Ishikawa (cell line): ENCODE data around the gene SAMD4B.

Source experiments
- CEBPB ChIP-seq: IDR thresholded peaks from 2 replicates; pipeline ENCODE4 v1.6.1; 2012
- CREB1 ChIP-seq: IDR thresholded peaks from 2 replicates; pipeline ENCODE4 v1.6.1; 2012; ENCODE audit warnings: low read depth
- EGR1 ChIP-seq: IDR thresholded peaks from 2 replicates; pipeline ENCODE4 v1.6.1; 2012
- EP300 ChIP-seq: IDR thresholded peaks from 2 replicates; pipeline ENCODE4 v1.6.1; 2012; ENCODE audit warnings: borderline replicate concordance
- FOXM1 ChIP-seq: IDR thresholded peaks from 2 replicates; pipeline ENCODE4 v1.6.1; 2012; ENCODE audit warnings: low read depth, borderline replicate concordance
- NFIC ChIP-seq: IDR thresholded peaks from 2 replicates; pipeline ENCODE4 v1.6.1; 2012
- RAD21 ChIP-seq: IDR thresholded peaks from 2 replicates; pipeline ENCODE4 v1.6.1; 2012; ENCODE audit warnings: low read depth
- TAF1 ChIP-seq: IDR thresholded peaks from 2 replicates; pipeline ENCODE4 v1.6.1; 2012; ENCODE audit warnings: low read depth, mild to moderate bottlenecking
- TCF12 ChIP-seq: IDR thresholded peaks from 2 replicates; pipeline ENCODE4 v1.6.1; 2012; ENCODE audit warnings: low read depth
- TEAD4 ChIP-seq: IDR thresholded peaks from 2 replicates; pipeline ENCODE4 v1.6.1; 2012
- USF1 ChIP-seq: IDR thresholded peaks from 2 replicates; pipeline ENCODE4 v1.6.1; 2012
- YY1 ChIP-seq: IDR thresholded peaks from 2 replicates; pipeline ENCODE4 v1.6.1; 2012; ENCODE audit warnings: low read depth
- ZBTB7A ChIP-seq: IDR thresholded peaks from 2 replicates; pipeline ENCODE4 v1.6.1; 2012; ENCODE audit warnings: low read depth
- TF ChIP-seq, protein P1 (sequence below): IDR thresholded peaks from 2 replicates; pipeline ENCODE4 v1.6.1; 2012
- TF ChIP-seq, protein P2 (sequence below): IDR thresholded peaks from 2 replicates; pipeline ENCODE4 v1.6.1; 2012; ENCODE audit warnings: low read depth, mild to moderate bottlenecking

SAMD4B gene

DNA sequence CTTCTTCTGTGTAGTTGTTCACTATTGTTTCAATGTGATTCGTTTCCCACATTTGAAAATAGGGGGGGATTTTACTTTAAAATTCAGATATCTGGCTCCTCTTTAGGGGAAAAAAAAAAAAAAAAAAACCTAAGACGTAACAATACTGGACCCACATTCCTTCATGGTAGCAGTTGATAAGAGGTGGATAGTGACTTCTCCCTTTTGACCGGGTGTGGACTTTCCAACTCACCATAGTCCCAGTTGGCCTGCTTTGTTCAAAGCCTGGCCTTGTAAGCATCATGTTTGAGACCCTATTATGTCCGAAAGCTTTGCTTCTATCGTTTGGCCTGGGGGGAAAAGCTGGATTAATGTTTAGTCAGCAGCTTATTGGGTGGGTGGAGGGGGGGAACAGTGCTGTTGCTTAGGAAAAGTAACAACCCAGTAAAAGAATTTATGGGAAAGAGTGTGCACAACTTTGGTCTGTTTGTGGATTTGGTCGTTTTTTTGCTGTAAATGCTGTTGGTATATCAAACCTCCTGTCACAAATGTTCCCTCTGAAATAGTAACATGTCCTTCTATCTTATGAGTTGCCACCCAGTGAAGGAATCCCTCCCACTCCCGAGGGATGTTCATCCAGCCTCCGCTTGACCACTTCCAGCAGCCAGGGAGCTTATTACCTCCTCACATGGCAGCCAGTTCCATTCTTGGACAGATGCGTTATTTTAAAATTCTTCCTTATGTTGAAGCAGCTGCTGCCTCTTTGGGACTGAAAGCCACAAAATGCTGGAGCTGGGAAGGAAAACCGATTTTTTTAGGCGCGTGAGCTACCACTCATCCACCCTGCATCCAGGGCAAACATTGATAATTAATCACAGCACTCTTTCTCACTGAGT lies 10.4 kb downstream of the SAMD4B start:
- TF ChIP-seq YY1: no peak
- no peak for TF ChIP-seq FOXM1
- TF ChIP-seq TCF12: no peak

DNA sequence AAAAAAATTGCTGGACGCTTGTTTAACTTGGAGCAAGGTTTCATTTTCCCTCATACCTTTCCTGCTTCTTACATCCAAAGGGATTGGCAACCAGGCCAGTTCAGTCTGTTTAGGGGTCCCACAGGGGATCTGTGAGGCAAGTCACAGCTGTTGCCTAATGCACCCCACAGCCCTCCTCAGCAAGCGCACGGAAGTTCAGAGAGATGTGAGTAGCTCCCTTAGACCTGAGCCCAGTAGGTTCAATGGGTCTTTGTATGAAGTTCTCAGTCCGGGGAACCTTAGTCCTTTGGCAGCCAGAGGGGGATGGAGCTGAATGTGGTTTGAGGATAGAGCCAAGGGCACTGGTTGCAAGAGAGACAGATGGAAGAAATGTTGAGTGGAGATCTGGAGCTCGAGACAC lies 13.0 kb downstream of the SAMD4B start:
- TF ChIP-seq, protein P1, sequence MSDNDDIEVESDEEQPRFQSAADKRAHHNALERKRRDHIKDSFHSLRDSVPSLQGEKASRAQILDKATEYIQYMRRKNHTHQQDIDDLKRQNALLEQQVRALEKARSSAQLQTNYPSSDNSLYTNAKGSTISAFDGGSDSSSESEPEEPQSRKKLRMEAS: no peak
- TF ChIP-seq FOXM1 (no peak), CEBPB (no peak), ZBTB7A (no peak), TCF12 (no peak), TAF1 (no peak), RAD21 (no peak), YY1 (no peak), TEAD4 (no peak), EGR1 (no peak), CREB1 (no peak)
- TF ChIP-seq, protein P2, sequence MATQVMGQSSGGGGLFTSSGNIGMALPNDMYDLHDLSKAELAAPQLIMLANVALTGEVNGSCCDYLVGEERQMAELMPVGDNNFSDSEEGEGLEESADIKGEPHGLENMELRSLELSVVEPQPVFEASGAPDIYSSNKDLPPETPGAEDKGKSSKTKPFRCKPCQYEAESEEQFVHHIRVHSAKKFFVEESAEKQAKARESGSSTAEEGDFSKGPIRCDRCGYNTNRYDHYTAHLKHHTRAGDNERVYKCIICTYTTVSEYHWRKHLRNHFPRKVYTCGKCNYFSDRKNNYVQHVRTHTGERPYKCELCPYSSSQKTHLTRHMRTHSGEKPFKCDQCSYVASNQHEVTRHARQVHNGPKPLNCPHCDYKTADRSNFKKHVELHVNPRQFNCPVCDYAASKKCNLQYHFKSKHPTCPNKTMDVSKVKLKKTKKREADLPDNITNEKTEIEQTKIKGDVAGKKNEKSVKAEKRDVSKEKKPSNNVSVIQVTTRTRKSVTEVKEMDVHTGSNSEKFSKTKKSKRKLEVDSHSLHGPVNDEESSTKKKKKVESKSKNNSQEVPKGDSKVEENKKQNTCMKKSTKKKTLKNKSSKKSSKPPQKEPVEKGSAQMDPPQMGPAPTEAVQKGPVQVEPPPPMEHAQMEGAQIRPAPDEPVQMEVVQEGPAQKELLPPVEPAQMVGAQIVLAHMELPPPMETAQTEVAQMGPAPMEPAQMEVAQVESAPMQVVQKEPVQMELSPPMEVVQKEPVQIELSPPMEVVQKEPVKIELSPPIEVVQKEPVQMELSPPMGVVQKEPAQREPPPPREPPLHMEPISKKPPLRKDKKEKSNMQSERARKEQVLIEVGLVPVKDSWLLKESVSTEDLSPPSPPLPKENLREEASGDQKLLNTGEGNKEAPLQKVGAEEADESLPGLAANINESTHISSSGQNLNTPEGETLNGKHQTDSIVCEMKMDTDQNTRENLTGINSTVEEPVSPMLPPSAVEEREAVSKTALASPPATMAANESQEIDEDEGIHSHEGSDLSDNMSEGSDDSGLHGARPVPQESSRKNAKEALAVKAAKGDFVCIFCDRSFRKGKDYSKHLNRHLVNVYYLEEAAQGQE: no peak

- TF ChIP-seq FOXM1 (no peak), ZBTB7A (no peak)
- TF ChIP-seq, protein P2: no peak
Measured at GRCh38 chr19:39356073-39356472, 13.9 kb downstream of the SAMD4B start.

- TF ChIP-seq CREB1 (no peak), TCF12 (no peak), TAF1 (no peak), RAD21 (no peak), USF1 (no peak), EGR1 (no peak), TEAD4 (no peak), CEBPB (no peak), FOXM1 (no peak), EP300 (no peak), YY1 (no peak), NFIC (no peak), ZBTB7A (no peak)
- TF ChIP-seq, protein P1: no peak
- TF ChIP-seq, protein P2: no peak
Measured at GRCh38 chr19:39356647-39357046, 14.4 kb downstream of the SAMD4B start.

DNA sequence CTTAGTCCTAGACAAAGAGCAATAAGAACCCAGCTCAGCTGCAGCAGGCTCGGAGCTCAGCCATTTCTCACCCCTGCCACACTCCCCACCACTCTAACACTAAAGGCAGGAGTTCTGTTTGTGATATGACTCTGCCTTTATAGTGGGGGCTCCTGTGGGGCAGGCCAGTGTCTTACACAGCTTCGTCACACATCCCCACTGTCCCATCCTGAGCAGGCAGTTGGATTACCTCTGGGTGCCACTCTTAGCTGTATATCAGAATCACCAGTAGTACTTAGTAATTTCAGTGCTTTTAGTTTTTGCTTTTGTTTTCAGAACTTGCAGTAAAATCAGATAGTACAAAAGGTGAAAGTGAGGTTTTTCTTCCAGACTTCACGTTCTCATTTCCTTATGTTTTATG lies 16.8 kb downstream of the SAMD4B start:
- TF ChIP-seq, protein P1: no peak
- TF ChIP-seq USF1 (no peak), YY1 (no peak), NFIC (no peak), TCF12 (no peak), FOXM1 (no peak), RAD21 (no peak), CREB1 (no peak), TAF1 (no peak), EP300 (no peak), CEBPB (no peak), TEAD4 (no peak), ZBTB7A (no peak), EGR1 (no peak)
- TF ChIP-seq, protein P2: no peak
